ENCODE measurements around the gene RYR2. TPM values are rescaled to one million over a fixed set of nuclear protein-coding genes. Genes with fewer than 3 reads are reported as not detected.

Gene RYR2
- total RNA-seq, 6 experiments from 2014 or later = 0.05 to 0.17 TPM; not detected in 4

GRCh38 chr1:237228421-237228820 lies 186.4 kb downstream of the RYR2 start:
- no peak for DNase-seq
- H3K4me1 Mint-ChIP-seq (ENCODE audit: low read depth) = no peaks in the 10 kb centered on the region
- no peaks in the 10 kb centered on the region for H3K36me3 Mint-ChIP-seq (ENCODE audit: low read depth)
- peaks cover 68% of the 10 kb centered on the region for H3K9me3 Mint-ChIP-seq
- H3K4me3 Mint-ChIP-seq = no peak overlapping the region
- H3K27me3 Mint-ChIP-seq (ENCODE audit: insufficient read depth) = no peaks in the 10 kb centered on the region
- H3K27ac Mint-ChIP-seq = no peak overlapping the region
- no peak for TF ChIP-seq CTCF (IDR thresholded peaks at IDR 0.05)

GRCh38 chr1:237229333-237229732 lies 187.3 kb downstream of the RYR2 start:
- H3K36me3 Mint-ChIP-seq (ENCODE audit: low read depth) = no peaks in the 10 kb centered on the region
- peaks cover 59% of the 10 kb centered on the region for H3K9me3 Mint-ChIP-seq
- no peak for TF ChIP-seq CTCF (IDR thresholded peaks at IDR 0.05)
- no peak overlapping the region for H3K4me3 Mint-ChIP-seq
- no peak overlapping the region for H3K27ac Mint-ChIP-seq
- H3K4me1 Mint-ChIP-seq (ENCODE audit: low read depth) = no peaks in the 10 kb centered on the region
- no peaks in the 10 kb centered on the region for H3K27me3 Mint-ChIP-seq (ENCODE audit: insufficient read depth)
- DNase-seq = no peak

GRCh38 chr1:237232501-237232900 lies 190.5 kb downstream of the RYR2 start:
- Mint-ChIP-seq H3K36me3 (ENCODE audit: low read depth) (no peaks in the 10 kb centered on the region), H3K4me1 (ENCODE audit: low read depth) (no peaks in the 10 kb centered on the region), H3K27me3 (ENCODE audit: insufficient read depth) (no peaks in the 10 kb centered on the region), H3K4me3 (no peak overlapping the region), H3K27ac (no peak overlapping the region), H3K9me3 (peaks cover 36% of the 10 kb centered on the region)
- DNase-seq = no peak
- TF ChIP-seq CTCF (IDR thresholded peaks at IDR 0.05) = no peak

GRCh38 chr1:237235091-237235490 lies 193.1 kb downstream of the RYR2 start:
- Mint-ChIP-seq H3K4me3 (no peak overlapping the region), H3K27me3 (ENCODE audit: insufficient read depth) (peaks cover 2% of the 10 kb centered on the region; the same call in 1 of the 2 replicates), H3K4me1 (ENCODE audit: low read depth) (no peaks in the 10 kb centered on the region), H3K27ac (no peak overlapping the region), H3K9me3 (peaks cover 35% of the 10 kb centered on the region), H3K36me3 (ENCODE audit: low read depth) (no peaks in the 10 kb centered on the region)
- no peak for DNase-seq
- no peak for TF ChIP-seq CTCF (IDR thresholded peaks at IDR 0.05)

GRCh38 chr1:237237721-237238120 lies 195.7 kb downstream of the RYR2 start:
- H3K4me1 Mint-ChIP-seq (ENCODE audit: low read depth) = no peaks in the 10 kb centered on the region
- DNase-seq = no peak
- H3K27ac Mint-ChIP-seq = no peak overlapping the region
- no peak for TF ChIP-seq CTCF (IDR thresholded peaks at IDR 0.05)
- H3K4me3 Mint-ChIP-seq = no peak overlapping the region
- H3K36me3 Mint-ChIP-seq (ENCODE audit: low read depth) = no peaks in the 10 kb centered on the region
- H3K9me3 Mint-ChIP-seq = peaks cover 39% of the 10 kb centered on the region
- H3K27me3 Mint-ChIP-seq (ENCODE audit: insufficient read depth) = peaks cover 2% of the 10 kb centered on the region; the same call in 1 of the 2 replicates

GRCh38 chr1:237239248-237239647 lies 197.3 kb downstream of the RYR2 start:
- H3K36me3 Mint-ChIP-seq (ENCODE audit: low read depth) = no peaks in the 10 kb centered on the region
- no peaks in the 10 kb centered on the region for H3K4me1 Mint-ChIP-seq (ENCODE audit: low read depth)
- no peak overlapping the region for H3K27ac Mint-ChIP-seq
- no peak for DNase-seq
- no peak overlapping the region for H3K4me3 Mint-ChIP-seq
- TF ChIP-seq CTCF (IDR thresholded peaks at IDR 0.05) = no peak
- H3K27me3 Mint-ChIP-seq (ENCODE audit: insufficient read depth) = peaks cover 2% of the 10 kb centered on the region; the same call in 1 of the 2 replicates
- peaks cover 47% of the 10 kb centered on the region for H3K9me3 Mint-ChIP-seq
